ENCODE data around the gene RERG.

DNA sequence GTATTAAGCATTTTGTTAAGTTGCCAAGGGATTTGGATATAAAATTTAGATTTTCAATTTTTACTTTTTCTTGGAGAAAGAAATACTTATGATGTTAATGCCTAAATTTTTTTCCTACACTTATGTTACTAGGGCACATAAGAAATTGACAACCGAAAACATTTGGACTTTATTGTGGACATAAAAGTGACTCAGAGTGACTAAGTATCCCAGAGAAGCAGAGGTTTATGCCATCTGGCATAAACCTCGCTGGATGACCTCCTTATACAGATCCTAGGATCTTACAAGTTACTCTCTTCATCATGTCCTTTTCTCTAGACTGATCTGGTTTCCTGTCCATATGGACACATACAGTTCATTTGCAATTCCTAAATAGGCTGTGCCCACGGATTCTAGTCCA lies 89.8 kb downstream of the RERG start:
- TF ChIP-seq, protein P1, sequence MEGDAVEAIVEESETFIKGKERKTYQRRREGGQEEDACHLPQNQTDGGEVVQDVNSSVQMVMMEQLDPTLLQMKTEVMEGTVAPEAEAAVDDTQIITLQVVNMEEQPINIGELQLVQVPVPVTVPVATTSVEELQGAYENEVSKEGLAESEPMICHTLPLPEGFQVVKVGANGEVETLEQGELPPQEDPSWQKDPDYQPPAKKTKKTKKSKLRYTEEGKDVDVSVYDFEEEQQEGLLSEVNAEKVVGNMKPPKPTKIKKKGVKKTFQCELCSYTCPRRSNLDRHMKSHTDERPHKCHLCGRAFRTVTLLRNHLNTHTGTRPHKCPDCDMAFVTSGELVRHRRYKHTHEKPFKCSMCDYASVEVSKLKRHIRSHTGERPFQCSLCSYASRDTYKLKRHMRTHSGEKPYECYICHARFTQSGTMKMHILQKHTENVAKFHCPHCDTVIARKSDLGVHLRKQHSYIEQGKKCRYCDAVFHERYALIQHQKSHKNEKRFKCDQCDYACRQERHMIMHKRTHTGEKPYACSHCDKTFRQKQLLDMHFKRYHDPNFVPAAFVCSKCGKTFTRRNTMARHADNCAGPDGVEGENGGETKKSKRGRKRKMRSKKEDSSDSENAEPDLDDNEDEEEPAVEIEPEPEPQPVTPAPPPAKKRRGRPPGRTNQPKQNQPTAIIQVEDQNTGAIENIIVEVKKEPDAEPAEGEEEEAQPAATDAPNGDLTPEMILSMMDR (IDR thresholded peaks at IDR 0.05; ENCODE audit: low read depth, low read length, missing input control): no peak
- TF ChIP-seq GABPA (IDR thresholded peaks at IDR 0.05 in 1 of 2, conservative IDR thresholded peaks at IDR 0.05 in 1 of 2) (no peak), FOXA1 (IDR thresholded peaks at IDR 0.05) (no peak), RAD21 (IDR thresholded peaks at IDR 0.05) (no peak), EGR1 (IDR thresholded peaks at IDR 0.05; ENCODE audit: low read depth in 2 of 2) (no peak), NR2F2 (IDR thresholded peaks at IDR 0.05) (no peak), SP1 (IDR thresholded peaks at IDR 0.05) (no peak)
- TF ChIP-seq, protein P2, sequence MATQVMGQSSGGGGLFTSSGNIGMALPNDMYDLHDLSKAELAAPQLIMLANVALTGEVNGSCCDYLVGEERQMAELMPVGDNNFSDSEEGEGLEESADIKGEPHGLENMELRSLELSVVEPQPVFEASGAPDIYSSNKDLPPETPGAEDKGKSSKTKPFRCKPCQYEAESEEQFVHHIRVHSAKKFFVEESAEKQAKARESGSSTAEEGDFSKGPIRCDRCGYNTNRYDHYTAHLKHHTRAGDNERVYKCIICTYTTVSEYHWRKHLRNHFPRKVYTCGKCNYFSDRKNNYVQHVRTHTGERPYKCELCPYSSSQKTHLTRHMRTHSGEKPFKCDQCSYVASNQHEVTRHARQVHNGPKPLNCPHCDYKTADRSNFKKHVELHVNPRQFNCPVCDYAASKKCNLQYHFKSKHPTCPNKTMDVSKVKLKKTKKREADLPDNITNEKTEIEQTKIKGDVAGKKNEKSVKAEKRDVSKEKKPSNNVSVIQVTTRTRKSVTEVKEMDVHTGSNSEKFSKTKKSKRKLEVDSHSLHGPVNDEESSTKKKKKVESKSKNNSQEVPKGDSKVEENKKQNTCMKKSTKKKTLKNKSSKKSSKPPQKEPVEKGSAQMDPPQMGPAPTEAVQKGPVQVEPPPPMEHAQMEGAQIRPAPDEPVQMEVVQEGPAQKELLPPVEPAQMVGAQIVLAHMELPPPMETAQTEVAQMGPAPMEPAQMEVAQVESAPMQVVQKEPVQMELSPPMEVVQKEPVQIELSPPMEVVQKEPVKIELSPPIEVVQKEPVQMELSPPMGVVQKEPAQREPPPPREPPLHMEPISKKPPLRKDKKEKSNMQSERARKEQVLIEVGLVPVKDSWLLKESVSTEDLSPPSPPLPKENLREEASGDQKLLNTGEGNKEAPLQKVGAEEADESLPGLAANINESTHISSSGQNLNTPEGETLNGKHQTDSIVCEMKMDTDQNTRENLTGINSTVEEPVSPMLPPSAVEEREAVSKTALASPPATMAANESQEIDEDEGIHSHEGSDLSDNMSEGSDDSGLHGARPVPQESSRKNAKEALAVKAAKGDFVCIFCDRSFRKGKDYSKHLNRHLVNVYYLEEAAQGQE (IDR thresholded peaks at IDR 0.05): no peak
- TF ChIP-seq, protein P3, sequence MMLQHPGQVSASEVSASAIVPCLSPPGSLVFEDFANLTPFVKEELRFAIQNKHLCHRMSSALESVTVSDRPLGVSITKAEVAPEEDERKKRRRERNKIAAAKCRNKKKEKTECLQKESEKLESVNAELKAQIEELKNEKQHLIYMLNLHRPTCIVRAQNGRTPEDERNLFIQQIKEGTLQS (IDR thresholded peaks at IDR 0.05): no peak
- TF ChIP-seq, protein P4, sequence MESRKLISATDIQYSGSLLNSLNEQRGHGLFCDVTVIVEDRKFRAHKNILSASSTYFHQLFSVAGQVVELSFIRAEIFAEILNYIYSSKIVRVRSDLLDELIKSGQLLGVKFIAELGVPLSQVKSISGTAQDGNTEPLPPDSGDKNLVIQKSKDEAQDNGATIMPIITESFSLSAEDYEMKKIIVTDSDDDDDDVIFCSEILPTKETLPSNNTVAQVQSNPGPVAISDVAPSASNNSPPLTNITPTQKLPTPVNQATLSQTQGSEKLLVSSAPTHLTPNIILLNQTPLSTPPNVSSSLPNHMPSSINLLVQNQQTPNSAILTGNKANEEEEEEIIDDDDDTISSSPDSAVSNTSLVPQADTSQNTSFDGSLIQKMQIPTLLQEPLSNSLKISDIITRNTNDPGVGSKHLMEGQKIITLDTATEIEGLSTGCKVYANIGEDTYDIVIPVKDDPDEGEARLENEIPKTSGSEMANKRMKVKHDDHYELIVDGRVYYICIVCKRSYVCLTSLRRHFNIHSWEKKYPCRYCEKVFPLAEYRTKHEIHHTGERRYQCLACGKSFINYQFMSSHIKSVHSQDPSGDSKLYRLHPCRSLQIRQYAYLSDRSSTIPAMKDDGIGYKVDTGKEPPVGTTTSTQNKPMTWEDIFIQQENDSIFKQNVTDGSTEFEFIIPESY (IDR thresholded peaks at IDR 0.05): no peak
